GM21515 (cell line): Measurements from ENCODE around the gene C2CD2L.
"Not testable (repeated sequence)": the region's sequence is repeated elsewhere in the genome, so short reads cannot be mapped to it uniquely, and the experiment has no call there.

ENCODE experiments used
- ATAC-seq: cut with Tn5 transposase; IDR thresholded peaks from one replicate; pipeline ENCODE4 v1.9.1; 2021; ENCODE audit not compliant: unreplicated experiment

The C2CD2L gene

DNA sequence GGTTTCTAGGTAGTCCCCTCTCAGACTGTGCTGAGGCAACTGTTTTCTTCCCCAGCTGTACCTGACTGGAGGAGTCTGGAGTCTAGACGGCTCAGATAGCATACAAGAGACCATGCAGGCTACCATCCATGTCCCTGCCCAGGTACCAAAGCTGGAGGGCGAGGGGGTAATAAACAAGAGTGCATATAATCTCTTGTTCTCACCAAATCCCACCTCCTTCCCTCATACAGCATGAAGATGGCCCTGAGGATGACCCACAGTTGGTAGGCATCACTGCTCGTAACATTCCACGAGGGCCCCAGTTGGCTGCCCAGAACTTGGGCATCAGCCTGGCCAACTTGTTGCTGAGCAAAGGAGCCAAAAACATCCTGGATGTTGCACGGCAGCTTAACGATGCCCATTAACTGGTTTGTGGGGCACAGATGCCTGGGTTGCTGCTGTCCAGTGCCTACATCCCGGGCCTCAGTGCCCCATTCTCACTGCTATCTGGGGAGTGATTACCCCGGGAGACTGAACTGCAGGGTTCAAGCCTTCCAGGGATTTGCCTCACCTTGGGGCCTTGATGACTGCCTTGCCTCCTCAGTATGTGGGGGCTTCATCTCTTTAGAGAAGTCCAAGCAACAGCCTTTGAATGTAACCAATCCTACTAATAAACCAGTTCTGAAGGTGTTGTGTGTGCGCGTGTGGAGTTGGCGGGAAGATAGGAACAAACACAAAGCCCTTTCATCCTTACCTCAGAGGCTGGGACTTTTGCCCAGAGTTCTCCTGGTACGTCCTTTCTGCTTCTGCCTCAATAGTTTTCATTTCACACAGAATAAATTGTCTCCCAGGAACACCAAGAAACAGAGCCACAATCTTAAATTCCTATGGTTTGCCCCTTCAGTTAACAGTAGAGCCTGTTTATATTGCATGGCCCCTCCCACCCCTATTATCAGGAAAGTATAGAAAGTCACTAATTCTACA is 14.0 kb upstream of the C2CD2L start:
- no peak for ATAC-seq

DNA sequence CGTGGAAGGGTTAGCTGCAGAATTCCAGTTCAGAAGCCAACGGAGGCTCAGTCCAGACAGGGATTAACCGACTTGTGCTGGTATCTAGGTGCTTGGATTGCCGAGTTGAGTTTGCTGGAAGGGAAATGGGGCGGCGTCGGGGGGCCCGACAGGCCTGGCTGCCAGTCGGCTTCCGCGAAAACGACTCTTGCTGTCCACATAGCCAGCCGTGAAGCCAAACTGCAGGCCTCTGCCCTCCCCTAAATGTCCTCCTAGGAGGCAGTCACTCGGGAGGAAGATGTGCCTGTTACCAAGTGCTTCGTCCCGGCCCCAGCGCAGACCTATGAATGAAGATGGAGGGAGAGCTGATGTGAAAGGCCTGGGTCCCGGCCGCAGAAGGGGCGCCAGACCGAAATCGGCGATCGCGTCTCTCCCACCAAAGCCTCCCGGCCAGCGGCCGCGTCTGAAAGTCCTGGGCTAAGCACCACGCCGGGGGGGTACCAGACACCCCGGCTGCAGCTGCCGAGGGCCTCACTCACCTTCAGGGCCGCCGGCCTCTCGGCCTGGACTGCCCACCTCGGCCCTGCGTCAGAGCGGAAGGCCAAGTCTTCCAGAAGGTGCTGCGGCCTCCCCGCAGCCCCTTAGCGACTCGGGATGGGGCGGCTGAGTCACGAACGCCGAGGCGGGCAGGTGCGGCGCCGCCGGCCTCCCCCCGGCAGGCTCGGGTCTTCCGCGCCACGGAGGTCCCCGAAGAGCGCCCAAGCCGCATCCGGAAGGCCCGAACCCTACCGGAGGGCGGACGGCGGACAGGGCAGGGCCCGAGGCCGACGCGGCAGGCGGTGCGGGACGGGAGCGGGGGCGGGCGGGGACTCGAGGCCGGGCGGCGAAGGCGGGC is 13.0 kb upstream of the C2CD2L start:
- peak; percentile 5 for ATAC-seq

DNA sequence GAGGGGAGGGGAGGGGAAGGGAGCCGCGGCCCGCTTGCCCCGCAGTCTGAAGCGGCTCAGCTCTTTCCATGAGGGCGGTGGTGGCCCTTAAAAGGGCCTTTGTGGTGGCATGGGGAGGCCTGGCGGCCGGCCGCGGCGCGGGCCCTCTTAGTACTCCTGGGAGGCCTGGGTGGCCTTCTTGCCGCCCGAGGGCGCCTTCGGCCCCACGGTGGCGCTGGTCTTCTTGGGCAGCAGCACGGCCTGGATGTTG is 12.4 kb upstream of the C2CD2L start:
- ATAC-seq: peak; percentile 34

DNA sequence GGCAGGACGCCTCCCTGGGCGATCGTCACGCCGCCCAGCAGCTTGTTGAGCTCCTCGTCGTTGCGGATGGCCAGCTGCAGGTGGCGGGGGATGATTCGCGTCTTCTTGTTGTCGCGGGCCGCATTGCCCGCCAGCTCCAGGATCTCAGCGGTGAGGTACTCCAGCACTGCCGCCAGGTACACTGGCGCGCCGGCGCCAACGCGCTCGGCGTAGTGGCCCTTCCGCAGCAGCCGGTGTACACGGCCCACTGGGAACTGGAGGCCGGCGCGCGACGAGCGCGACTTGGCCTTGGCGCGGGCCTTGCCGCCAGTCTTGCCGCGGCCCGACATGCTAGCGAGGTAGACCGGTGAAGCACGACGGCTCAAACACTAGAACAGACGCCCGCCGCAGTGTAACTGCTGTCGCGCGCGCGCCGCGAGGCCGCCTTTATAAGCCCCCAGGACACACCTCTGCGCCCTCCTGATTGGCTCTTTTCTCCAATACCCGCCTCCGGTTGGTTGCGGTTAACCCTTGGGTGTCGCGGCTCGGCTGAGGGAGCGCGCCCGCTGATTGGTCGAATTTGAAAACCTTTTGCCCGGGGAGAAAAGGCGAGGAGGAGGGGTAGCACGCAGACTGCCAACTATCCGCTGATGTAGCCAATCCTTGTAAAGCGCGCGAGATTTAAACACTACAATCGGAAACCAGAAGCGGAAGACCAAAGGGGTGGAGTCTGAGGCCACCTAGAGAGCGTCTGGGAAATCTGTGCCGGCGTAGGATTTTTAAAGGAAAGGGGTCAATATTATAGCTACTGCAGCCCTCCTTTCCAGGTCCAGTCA is 11.9 kb upstream of the C2CD2L start:
- ATAC-seq: peak; percentile 76

DNA sequence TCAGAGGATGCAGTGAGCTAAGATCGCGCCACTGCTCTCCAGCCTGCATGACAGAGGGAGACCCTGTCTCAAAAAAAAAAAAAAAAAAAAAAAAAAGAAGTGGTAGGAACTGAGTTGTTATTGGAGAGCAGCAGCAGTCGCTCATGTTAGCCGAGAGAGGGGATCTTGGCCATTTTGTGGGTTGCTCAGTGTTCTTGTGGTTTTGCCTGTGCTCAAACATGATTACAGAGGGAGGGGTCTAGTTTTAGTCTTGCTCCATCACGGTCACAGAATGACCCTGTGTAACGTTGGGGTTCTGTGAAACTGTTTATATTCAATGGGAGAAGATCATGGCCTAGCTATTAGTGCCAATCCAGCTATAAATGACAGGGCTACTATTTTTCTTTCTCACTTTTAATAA is 7.4 kb upstream of the C2CD2L start:
- ATAC-seq: no peak

DNA sequence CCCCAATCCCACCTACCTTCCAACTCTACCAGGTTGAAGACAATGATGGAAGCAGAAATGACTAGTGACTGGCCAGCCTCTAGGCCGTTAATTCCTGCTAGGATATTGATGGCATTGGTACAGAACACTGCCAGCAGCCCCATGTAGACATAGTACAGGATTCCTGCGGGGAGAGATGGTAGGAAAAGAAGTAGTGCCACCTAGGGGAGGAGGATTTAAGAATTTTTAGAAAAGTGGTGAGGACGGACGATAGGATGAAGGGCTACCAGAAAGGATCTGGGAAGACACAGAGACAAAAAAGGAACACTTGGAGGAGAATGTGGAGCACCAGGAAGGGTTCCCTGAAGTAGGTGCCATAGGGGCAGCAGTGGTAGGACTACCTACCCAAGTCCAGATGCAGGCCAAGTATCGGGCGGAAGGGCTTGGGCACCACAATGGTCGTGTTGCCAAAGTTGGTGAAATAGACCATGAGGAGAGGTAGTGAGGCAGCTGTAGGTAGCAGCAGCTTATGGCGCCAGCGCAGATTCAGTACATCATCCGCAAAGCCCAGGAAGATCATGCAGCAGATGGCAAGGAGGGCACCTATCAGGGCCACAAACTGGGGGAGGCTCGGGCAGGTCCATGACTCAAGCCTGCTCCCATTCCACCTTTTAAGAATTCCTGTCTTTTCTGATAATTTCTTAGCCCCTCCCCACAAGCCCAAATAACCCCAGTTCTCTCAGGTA is 6.7 kb upstream of the C2CD2L start:
- no peak for ATAC-seq

DNA sequence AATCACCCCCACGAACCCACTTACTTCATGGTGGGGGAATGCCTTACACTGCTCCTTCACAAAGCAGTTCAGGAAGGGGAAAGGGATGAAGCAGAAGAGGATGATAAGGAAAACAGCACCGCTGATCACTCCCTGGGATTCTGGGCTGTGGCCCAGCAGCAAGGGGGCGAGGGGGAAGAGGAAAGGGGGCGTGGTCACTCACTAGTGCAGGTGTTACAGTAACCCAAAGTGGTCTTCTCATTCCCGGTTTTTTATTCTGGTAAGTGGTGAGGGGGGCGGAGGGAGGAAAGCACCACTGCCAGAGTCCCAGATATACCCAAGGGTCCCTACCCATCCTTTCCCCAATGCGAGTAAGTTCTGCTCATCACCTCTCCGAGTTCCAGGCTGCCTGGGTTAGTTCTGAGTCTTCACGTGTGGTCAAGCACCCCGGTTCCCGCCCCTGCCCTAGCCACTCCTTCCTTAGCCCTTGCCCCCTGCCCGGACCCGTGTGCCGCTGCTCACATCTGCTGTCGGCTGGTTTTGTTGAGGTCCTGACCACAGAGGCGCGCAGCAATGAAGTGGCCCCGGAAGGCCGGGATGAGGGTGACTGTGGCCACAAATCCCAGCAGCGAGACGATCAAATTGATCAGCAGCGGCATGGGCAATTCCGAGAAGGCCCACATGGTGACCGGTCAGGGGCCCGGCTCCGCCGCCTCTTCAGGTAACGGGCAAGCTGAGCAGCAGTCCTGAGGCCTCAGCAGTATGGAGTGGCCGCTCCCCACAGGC is 6.0 kb upstream of the C2CD2L start:
- peak; percentile 17 for ATAC-seq

DNA sequence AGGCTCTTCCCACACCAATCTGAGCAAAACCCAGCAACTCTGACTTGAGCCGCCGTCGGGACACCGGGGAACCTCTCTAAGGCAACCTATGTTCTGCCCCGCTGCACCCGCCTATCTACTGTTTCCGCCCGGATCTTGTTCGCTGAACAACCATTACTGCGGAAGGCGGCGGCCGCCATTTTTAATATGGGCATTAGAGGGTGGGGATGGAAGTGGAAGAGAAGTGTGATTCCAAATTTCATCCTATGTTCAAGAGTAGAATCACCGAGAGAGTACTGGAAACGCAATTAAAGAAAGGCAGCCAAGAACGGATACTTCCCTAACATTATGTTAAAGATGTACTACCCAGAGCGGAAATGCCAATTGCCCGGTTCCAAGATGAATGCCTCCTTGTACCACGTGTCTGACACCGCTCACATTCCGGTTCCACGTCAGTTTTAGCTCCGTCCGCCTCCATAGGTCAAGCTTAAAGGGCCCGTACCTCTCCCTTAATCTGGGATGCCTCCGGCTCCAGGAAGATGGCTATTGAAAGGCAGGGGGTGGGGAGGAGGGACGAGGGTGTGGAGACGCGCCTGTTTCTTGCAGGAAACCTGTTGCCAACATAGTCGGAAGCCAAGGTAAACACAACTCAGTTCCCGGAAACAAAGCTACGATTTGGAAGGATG is 5.3 kb upstream of the C2CD2L start, which contains the start of gene DPAGT1:
DPAGT1 (minus strand) TSS at position 95 of the 665 bp plus-strand sequence. CDS start 198 bp downstream, outside the sequence.
- ATAC-seq: peak; percentile 69

DNA sequence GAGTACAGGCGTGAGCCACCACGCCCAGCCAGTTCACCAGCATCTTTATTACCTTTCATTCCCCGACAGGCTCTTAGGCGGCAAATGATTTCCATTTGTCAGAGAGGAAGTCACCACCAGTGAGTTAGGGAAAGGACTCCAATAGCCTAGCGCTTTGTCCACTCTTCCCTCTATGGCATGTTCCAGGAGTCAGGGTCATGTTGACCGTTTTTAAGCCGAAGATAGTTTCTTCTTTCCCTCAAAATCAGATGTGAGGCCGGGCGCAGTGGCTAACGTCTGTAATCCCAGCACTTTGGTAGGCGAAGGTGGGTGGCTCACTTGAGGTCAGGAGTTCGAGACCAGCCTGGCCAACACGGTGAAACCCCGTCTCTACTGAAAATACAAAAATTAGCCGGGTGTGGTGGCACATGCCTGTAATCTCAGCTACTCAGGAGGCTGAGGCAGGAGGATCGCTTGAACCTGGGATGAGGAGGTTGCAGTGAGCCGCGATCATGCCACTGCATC is 3.9 kb upstream of the C2CD2L start:
- not testable (repeated sequence) for ATAC-seq

DNA sequence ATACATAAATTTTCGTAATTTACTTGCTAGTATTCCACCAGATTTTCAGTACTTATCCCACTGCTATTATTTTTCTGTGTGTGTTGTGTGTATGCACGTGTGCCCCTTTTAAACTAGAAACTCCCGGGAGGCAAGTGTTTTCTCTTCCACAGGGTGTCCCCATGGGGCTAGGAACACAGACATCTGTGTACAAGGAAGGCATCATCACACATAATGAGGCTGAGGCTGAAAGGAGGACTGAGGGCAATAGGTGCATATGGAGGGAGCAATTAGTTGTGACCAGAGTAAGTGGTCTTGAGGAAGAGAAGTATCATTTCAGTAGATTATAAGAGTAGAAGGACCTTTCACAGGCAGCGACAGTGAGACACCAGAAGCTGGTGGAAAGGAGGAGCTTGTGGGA is 3.4 kb upstream of the C2CD2L start:
- ATAC-seq: no peak

DNA sequence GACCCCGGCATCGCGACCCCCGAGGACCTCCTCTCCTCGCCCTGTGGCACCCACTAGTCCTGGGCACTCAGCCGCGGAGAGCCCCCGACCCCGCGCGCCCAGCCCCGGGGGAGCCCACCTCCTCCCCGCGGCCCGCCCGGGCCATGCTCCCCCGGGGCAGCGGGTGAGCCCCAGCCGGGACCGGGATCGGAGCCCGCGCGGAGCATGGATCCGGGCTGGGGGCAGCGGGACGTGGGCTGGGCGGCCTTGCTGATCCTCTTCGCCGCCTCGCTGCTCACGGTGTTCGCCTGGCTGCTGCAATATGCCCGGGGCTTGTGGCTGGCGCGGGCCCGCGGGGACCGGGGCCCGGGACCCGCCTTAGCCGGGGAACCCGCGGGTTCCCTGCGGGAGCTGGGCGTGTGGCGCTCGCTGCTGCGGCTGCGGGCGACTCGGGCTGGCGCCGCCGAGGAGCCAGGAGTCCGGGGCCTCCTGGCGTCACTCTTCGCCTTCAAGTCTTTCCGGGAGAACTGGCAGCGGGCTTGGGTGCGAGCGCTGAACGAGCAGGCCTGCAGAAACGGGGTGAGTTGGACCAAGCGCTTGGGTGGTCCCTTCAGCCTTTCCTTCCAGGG is 498 bp downstream of the C2CD2L start:
- ATAC-seq: peak; percentile 23

DNA sequence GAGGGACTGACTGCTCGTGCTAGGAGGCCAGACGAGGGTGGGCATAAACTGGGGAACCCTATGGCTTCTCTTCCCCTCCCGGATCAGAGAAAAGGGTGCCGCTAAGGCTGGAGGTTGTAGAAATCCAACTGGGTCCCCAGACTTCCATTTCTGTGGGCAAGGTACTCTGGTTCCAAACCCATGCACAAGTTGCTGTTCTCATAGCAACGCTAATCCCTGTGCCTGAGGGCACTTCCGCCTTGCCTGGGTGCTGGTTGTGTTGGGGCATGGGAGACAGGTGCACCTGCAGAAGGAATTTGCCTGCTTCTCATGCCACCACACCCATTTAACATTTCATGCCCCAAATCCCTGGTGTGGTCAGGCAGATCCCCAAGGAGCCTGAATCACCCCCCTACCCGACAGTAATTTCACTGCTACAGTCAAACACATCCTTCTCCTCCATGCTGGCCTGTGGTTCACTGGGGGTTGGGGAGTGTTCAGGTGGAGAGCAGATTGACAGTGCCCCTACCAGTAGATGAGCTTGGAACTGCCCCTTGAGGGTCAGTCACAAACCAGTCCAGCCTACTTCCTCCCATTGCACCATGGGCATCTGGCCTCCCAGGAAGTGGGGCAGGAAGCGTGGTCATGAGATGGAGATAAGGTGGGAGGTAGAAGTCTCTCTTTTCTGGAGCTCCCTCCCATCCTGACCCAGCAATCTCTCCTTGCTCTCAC is 1.2 kb downstream of the C2CD2L start:
- ATAC-seq: no peak

DNA sequence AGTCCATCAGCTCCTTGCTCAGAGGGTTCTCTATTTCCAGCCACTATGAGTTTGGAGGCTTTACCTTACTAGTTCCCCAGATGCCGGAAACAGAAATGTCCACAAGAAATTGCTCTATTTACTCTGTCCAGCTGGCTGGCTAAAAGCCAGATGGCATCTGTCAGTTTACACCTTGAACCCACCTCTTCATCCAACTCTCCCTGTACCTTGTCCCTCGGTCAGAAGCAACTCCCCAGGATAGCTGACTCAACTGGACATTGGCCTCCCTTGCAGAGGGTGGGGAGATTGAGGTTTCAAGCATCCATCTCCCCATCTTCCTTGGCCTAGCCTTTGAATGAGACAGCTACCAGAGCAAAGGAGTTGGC is 1.7 kb downstream of the C2CD2L start:
- ATAC-seq: no peak

DNA sequence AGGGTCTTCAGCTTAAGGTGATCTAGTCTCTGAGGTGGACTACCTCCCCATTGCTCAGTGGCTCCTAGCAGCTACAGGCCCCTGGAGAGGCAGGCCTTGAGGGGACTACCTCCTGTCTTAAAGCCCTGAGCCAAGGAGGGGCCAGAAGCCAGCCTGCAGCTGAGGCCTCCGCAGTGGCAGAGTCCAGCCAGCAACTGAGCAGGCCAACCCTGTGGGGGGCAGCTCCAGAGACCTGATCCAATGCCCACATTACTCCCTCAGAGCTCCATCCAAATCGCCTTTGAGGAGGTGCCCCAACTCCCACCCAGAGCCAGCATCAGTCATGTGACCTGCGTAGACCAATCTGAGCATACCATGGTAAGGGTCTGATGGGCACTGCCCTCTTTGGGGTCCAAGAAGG is 2.7 kb downstream of the C2CD2L start:
- ATAC-seq: no peak

DNA sequence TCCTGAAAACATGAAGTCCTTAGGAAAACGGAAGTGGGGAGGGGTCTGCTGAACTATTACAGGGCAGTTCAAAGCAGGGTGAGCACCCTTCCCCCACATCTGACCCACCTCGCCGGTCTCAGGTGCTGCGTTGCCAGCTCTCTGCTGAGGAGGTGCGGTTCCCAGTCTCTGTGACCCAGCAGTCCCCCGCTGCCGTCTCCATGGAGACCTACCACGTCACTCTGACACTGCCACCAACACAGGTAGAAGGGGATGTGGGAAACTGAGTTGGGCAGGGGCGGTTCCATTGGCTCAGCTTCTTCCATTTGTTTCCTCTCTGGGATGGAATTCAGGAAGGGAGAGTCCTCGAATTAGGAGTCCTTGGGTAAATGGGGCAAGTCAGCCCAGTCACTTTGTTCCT is 3.3 kb downstream of the C2CD2L start:
- no peak for ATAC-seq

DNA sequence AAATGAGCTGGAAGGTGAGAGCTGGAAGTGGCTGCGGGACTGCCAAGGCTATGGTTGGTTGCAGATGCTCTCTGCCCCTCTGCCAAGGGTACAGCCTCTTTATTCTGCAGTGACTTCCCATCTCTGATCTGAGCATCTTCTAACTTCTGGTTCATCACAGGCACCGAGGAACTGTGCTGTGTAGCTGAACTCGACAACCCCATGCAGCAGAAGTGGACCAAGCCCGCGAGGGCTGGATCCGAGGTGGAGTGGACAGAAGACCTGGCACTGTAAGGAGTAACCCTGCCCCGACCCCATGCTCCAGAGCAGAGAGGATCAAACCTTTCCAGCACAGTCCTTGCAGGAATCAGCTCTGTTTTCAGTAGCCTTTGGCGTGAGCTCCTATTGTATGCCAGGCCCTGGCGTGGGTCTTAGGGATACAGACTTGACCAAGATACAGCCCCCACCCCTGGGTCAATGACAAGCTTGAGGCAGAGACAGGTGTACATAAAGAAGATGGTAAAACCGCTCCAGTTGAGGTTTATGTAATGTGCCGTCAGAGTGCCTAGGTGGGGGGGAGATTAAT is 4.3 kb downstream of the C2CD2L start:
- no peak for ATAC-seq

DNA sequence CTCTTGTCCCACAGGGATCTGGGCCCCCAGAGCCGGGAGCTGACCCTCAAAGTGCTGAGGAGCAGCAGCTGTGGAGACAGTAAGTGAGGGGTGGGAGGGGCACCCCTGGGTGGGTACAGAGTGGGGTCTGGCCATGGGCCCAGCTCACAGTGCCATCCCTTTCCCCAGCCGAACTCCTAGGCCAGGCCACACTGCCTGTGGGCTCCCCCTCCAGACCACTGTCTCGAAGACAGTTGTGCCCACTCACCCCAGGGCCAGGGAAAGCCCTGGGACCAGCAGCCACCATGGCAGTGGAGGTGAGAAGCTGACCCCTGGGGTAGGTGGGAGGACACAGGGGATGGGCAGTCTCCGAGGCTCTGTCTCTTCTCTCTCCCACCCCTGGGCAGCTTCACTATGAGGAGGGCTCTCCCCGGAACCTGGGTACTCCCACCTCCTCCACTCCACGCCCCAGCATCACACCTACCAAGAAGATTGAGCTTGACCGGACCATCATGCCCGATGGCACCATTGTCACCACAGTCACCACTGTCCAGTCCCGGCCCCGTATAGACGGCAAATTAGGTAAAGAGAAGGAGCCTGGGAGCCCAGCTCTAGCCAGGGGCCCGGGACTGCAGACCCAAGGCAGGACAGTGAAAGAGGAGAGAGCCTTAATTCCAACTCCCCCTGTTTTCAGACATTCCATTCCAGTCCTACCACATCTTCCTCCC is 5.3 kb downstream of the C2CD2L start:
- no peak for ATAC-seq
